Transverse colon (tissue), 4 donors: ENCODE measurements around the gene MYADM. TPM values are rescaled to one million over a fixed set of nuclear protein-coding genes. Genes with fewer than 3 reads are reported as not detected.

ENCODE experiments used
- DNase-seq: peaks from one replicate; pipeline ENCODE4 v3.0.0-alpha.2; 2019
- H3K27ac ChIP-seq, 4 donors: fragments of 200-600 bp; sonication (generic); 2 replicates each; pipeline ENCODE4 v1.5.1; 2016 to 2018; ENCODE audit warnings: inconsistent platforms in 4 of 4
- H3K27me3 ChIP-seq: fragments of 200-600 bp; sonication (generic); 2 replicates; pipeline ENCODE4 v1.5.1; 2017; ENCODE audit warnings: inconsistent platforms
- H3K36me3 ChIP-seq, 4 donors: fragments of 200-600 bp; sonication (generic); 2 replicates each; pipeline ENCODE4 v1.5.1; 2017 to 2019; ENCODE audit warnings: inconsistent platforms in 4 of 4
- H3K4me1 ChIP-seq, 4 donors: fragments of 200-600 bp; sonication (generic); 2 replicates each; pipeline ENCODE4 v1.5.1; 2017 to 2020; ENCODE audit warnings: inconsistent platforms in 4 of 4
- H3K4me3 ChIP-seq, 4 donors: fragments of 200-600 bp; sonication (generic); 1 replicate in 1 of 4; 2 replicates in 3 of 4; pipeline versions ENCODE4 v1.5.1 to v1.6.1; 2017 to 2019; ENCODE audit warnings: inconsistent platforms in 4 of 4
- H3K9me3 ChIP-seq, 2 donors: fragments of 200-600 bp; sonication (generic); 2 replicates each; pipeline ENCODE4 v1.5.1; 2017 to 2019; ENCODE audit warnings: inconsistent platforms in 2 of 2
- CTCF ChIP-seq, 5 experiments: fragments of 200-600 bp in 3 of 5; fragments of 450-650 bp in 2 of 5; sonication (generic) in 3 of 5; IDR thresholded peaks; 1 replicate in 2 of 5; 2 replicates in 3 of 5; pipeline ENCODE4 v1.5.1; 2016 to 2017; ENCODE audit warnings: antibody characterized with exemption in 5 of 5, inconsistent platforms in 3 of 5, mild to moderate bottlenecking in 2 of 5, moderate library complexity in 1 of 5
- EP300 ChIP-seq: sonication (generic); formaldehyde crosslinking; IDR thresholded peaks from one replicate; pipeline ENCODE4 v1.6.1; 2017; ENCODE audit warnings: antibody characterized with exemption, low read depth
- POLR2A ChIP-seq: fragments of 450-650 bp; IDR thresholded peaks from one replicate; pipeline ENCODE4 v1.6.1; 2016; ENCODE audit warnings: antibody characterized with exemption, mild to moderate bottlenecking, moderate library complexity
- POLR2AphosphoS5 ChIP-seq, 3 donors: sonication (generic); formaldehyde crosslinking; IDR thresholded peaks; one replicate each; pipeline ENCODE4 v1.6.1; 2016; ENCODE audit warnings: antibody characterized with exemption in 3 of 3
- WGBS, 2 donors: methylation state at CpG; one replicate each; pipeline ENCODE4 v1.1.5; 2018; ENCODE audit warnings: low coverage in 1 of 2; 5-methylcytosine and 5-hydroxymethylcytosine counted together
- in situ Hi-C, 4 donors: fragments of 200-750 bp; cut with MboI; loops; one replicate each; pipeline versions ENCODE4 v1.15.0 to v1.15.1; 2017; ENCODE audit warnings: low sequenced_read_pairs in 3 of 4, low pct_ligation_motif_present in 1 of 4, low pct_unique_long_range_greater_than_20kb in 1 of 4
- intact Hi-C: fragments of 100-400 bp; cut with DNase I; formaldehyde crosslinking; loops from one replicate; pipeline ENCODE4 v1.15.1; 2023; ENCODE audit warnings: low total_unique reads
- total RNA-seq, 4 donors: library from RNA; depleted of rRNA; stranded (reverse); fragments of >200 nt; gene quantifications; one replicate each; pipeline ENCODE4 v1.1.0, GENCODE V29; 2016

Gene MYADM
- total RNA-seq, 4 donors from 2014 or later = 33.3 to 222 (median 79.1) TPM

- TF ChIP-seq POLR2AphosphoS5 (IDR thresholded peaks at IDR 0.05) (no peak), EP300 (no peak), CTCF (IDR thresholded peaks at IDR 0.05) (no peak), POLR2A (no peak)
- WGBS, 2 donors = 0% methylated on average over 8 of the region's 19 CpGs; no CpG with 5 or more reads in 1 of the 2 donors
- Histone ChIP-seq H3K36me3 (no peaks in the 10 kb centered on the region), H3K9me3 (no peaks in the 10 kb centered on the region), H3K4me3 (no peak overlapping the region), H3K4me1 (peaks cover 14 to 28% (median 17%) of the 10 kb centered on the region in 4 donors), H3K27me3 (peaks cover 66% of the 10 kb centered on the region), H3K27ac (no peak overlapping the region)
- DNase-seq = no peak
- in situ Hi-C loops = no loop called here
- intact Hi-C loops = loop anchor here (2.0 kb wide), 1 partner anchor 28 kb away; no protein-coding TSS in a partner anchor
These were observed 15.6 kb downstream of the MYADM start for GRCh38 chr19:53883231-53883661.

- H3K27ac ChIP-seq = no peak overlapping the region
- intact Hi-C loops = loop anchor here (2.0 kb wide), 1 partner anchor 29 kb away; no protein-coding TSS in a partner anchor
- 20 to 39% methylated on average over 9 to 11 of the region's 11 CpGs for WGBS, 2 donors
- no peaks in the 10 kb centered on the region for H3K36me3 ChIP-seq
- no peak overlapping the region for H3K4me3 ChIP-seq
- H3K4me1 ChIP-seq = peaks cover 14 to 26% (median 16%) of the 10 kb centered on the region in 4 donors
- in situ Hi-C loops = no loop called here
- DNase-seq = no peak
- H3K27me3 ChIP-seq = peaks cover 66% of the 10 kb centered on the region
- H3K9me3 ChIP-seq = no peaks in the 10 kb centered on the region
- TF ChIP-seq EP300 = no peak
- TF ChIP-seq POLR2A = no peak
- no peak for TF ChIP-seq CTCF (IDR thresholded peaks at IDR 0.05)
- TF ChIP-seq POLR2AphosphoS5 (IDR thresholded peaks at IDR 0.05) = no peak
These were observed 16.1 kb downstream of the MYADM start for GRCh38 chr19:53883741-53884140.

GRCh38 chr19:53884256-53884655 lies 16.6 kb downstream of the MYADM start:
- TF ChIP-seq CTCF (IDR thresholded peaks at IDR 0.05) (no peak), POLR2A (no peak)
- DNase-seq = no peak
- Histone ChIP-seq H3K36me3 (no peaks in the 10 kb centered on the region), H3K4me3 (no peak overlapping the region), H3K9me3 (no peaks in the 10 kb centered on the region), H3K4me1 (peaks cover 14 to 22% (median 15%) of the 10 kb centered on the region in 4 donors), H3K27ac (no peak overlapping the region), H3K27me3 (peaks cover 65% of the 10 kb centered on the region)
- 23 to 51% methylated on average over 2 to 12 of the region's 12 CpGs for WGBS, 2 donors
- in situ Hi-C loops = no loop called here
- intact Hi-C loops = no loop called here

GRCh38 chr19:53885036-53885435 lies 17.4 kb downstream of the MYADM start:
- in situ Hi-C loops = loop anchor here in 1 of 4 donors (5.0 kb wide), 1 partner anchor 43 kb away; no protein-coding TSS in a partner anchor
- no peak for TF ChIP-seq POLR2A
- no peak for TF ChIP-seq POLR2AphosphoS5 (IDR thresholded peaks at IDR 0.05)
- TF ChIP-seq EP300 = no peak
- no peak for TF ChIP-seq CTCF (IDR thresholded peaks at IDR 0.05)
- Histone ChIP-seq H3K36me3 (no peaks in the 10 kb centered on the region), H3K4me3 (no peak overlapping the region), H3K27ac (no peak overlapping the region), H3K4me1 (peaks cover 10 to 23% (median 21%) of the 10 kb centered on the region in 4 donors), H3K9me3 (no peaks in the 10 kb centered on the region), H3K27me3 (peaks cover 64% of the 10 kb centered on the region)
- 82 to 86% methylated on average over 7 to 10 of the region's 10 CpGs for WGBS, 2 donors
- intact Hi-C loops = no loop called here
- DNase-seq = no peak
